ENCODE measurements around the gene ME1. TPM values are rescaled to one million over a fixed set of nuclear protein-coding genes. Genes with fewer than 3 reads are reported as not detected.

Gene ME1
- total RNA-seq, 1 donor from 2014 or later: 24.8 TPM

GRCh38 chr6:83439201-83439600 is 8.3 kb upstream of the ME1 start:
- intact Hi-C loops (cut with DNase I): no loop called here
- no peak for DNase-seq (ENCODE audit: missing footprints)
- no peak for ATAC-seq

DNA sequence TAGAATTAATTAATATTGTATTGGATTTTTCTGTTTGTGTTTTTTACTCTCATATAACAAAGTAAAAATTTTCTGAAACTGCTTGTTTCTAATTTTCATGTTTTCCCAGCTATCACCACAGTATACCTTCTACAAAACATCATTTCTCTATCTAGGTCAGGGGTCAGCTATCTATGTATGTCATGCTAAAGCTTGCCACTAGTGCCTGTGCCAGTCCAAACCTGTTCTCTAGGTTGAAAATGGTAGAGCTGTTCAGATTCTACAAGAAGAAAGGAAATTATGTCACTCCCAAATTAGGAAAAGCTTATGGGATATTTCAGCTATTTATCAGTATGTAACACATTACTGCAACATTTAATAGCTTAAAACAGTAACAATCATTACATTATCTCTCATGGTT is 5.8 kb upstream of the ME1 start:
- intact Hi-C loops (cut with DNase I): no loop called here
- no peak for DNase-seq (ENCODE audit: missing footprints)
- ATAC-seq: no peak

DNA sequence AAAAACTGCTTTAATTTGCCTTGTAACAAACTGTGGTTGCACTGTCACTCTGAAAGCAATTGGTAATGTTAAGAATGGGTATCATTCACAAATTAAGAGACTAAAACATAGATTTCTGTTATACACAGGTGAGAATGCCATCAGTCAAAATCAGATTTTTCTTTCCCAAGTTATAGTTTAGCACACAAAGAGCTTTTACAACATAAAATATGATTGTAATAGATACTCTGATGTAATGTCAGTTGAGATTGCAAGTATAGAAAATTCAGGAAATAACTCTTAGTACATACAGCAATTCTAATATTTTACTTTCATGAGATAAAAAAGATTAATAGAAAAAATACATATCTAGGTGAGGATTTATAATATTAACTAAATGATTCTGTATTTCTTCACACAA is 2.3 kb upstream of the ME1 start:
- DNase-seq (ENCODE audit: missing footprints): no peak
- intact Hi-C loops (cut with DNase I): loop anchor here (5.0 kb wide), 1 partner anchor 79 kb away; the partner anchor contains the start of gene PRSS35
- ATAC-seq: no peak

DNA sequence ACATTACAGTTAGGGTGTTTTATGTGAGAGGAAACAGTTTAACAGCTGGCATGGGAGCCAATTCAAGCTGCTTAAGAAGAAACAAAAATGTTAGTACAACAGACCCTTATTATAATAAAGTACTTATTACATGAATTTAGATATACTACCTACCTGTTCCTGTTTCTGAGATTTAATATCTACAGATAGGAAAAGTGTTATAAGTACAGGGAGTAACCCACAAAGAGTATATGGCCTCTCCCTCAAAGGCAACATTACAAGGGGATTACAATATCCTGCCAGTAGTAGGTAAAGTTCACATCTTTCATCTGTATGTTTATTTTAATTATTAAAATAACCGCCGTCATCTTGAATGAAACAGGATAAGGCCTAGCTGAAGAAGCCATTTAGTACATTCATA is 1.8 kb upstream of the ME1 start:
- intact Hi-C loops (cut with DNase I): loop anchor here (5.0 kb wide), 1 partner anchor 80 kb away; the partner anchor contains the start of gene PRSS35
- ATAC-seq (no peak), DNase-seq (ENCODE audit: missing footprints) (no peak)

GRCh38 chr6:83431545-83432155 is 799 bp upstream of the ME1 start:
- intact Hi-C loops (cut with DNase I): loop anchor here (5.0 kb wide), 1 partner anchor 81 kb away; the partner anchor contains the start of gene PRSS35
- no peak for ATAC-seq

GRCh38 chr6:83429857-83430610 is 817 bp downstream of the ME1 start:
- no peak for DNase-seq (ENCODE audit: missing footprints)
- intact Hi-C loops (cut with DNase I): loop anchor here (5.0 kb wide), 1 partner anchor 82 kb away; the partner anchor contains the start of gene PRSS35
- peak; percentile 30 for ATAC-seq

More at GRCh38 chr6:83431545-83432155, 799 bp upstream of the ME1 start:
- peak; percentile 69 for DNase-seq (ENCODE audit: missing footprints)

- intact Hi-C loops (cut with DNase I): no loop called here
- DNase-seq (ENCODE audit: missing footprints): no peak
- no peak for ATAC-seq
These were observed 1.6 kb downstream of the ME1 start for GRCh38 chr6:83429269-83429668.

DNA sequence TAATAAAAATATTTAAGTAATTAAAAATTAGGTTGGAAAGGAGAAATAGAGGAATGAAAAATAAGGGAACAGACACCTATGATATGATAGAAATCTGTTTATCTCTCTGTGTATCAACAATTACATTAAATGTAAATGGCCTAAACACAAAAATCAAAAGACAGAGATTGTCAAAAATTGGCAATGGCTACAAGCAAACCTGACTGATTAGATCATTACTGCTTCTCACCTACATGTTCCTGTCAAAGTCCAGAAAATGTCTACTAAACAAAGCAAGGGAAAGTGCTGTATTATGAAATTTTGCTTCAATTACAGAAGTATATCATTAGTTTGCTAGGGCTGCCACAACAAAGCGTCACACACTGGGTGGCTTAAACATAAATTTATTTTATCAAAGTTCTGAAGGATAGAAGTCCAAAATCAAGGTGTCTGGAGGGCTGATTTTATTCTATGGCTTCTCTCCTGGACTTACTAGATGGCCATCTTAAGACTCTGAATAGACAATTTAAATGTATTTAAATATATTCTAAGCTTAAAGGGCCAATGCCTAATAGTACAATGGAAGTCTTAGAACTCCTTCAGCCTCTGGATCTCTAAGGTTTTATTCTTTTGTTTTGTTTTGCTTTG is 6.3 kb downstream of the ME1 start:
- no peak for ATAC-seq
- DNase-seq (ENCODE audit: missing footprints): no peak
- intact Hi-C loops (cut with DNase I): no loop called here

DNA sequence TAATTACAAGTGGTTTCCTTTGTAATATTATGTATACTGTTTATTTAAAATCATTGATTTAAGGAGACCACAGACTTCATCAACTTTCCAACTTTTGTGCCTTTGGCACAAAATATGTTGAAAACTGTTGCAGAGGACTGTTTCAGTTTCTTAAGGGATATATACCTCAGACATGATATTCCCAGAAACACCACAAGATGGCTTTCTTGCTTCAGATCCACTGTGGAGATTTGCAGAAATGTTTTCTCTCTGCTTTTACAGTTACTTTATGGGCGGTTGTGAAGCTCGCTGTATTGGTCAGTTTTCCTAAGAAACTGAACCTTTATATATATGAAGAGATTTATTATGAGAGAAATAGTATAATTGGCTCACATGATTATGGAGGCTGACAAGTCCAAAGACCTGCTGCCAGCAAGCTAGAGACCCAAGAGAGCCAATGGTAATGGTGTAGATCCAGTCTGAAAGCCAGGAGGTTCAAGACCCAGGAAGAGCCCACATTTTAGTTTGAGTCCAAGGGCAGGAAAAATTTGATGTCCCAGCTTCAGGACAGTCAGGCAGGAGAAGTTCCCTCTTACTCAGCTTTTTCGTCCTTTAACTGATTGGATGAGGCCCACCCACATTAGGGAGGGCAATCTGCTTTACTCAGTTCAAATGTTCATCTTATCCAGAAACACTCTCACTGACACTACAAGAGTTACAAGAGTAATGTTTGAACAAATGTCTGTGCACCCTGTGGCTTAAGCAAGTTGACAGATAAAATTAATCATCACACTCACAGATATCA is 12.8 kb downstream of the ME1 start:
- no peak for ATAC-seq
- intact Hi-C loops (cut with DNase I): loop anchor here (2.0 to 10.0 kb wide), 2 partner anchors 97 to 193 kb away; no protein-coding TSS in a partner anchor
- DNase-seq (ENCODE audit: missing footprints): no peak

- ATAC-seq: no peak
- intact Hi-C loops (cut with DNase I): loop anchor here (10.0 kb wide), 1 partner anchor 188 kb away; no protein-coding TSS in a partner anchor
- no peak for DNase-seq (ENCODE audit: missing footprints)
These were observed 17.8 kb downstream of the ME1 start for GRCh38 chr6:83413068-83413467.

GRCh38 chr6:83411731-83412130 is 19.1 kb downstream of the ME1 start:
- ATAC-seq: no peak
- intact Hi-C loops (cut with DNase I): loop anchor here (10.0 kb wide), 1 partner anchor 187 kb away; no protein-coding TSS in a partner anchor
- DNase-seq (ENCODE audit: missing footprints): no peak

DNA sequence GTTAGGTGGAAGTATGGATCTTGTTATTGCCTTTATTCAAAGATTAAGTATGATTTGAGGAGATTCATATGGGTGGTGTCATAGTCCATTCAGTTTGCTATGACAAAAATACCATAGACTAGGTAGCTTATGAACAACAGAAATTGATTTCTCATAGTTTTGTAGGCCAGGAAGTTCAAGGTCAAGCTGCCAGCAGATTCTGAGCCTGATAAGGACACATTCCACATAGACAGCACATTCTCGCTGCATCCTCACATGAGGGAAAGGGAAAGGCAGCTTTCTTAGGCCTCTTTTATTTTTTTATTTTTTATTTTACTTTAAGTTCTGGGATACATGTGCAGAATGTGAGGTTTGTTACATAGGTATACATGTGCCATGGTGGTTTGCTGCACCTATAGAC is 27.7 kb downstream of the ME1 start:
- ATAC-seq (no peak), DNase-seq (ENCODE audit: missing footprints) (no peak)
- intact Hi-C loops (cut with DNase I): no loop called here

DNA sequence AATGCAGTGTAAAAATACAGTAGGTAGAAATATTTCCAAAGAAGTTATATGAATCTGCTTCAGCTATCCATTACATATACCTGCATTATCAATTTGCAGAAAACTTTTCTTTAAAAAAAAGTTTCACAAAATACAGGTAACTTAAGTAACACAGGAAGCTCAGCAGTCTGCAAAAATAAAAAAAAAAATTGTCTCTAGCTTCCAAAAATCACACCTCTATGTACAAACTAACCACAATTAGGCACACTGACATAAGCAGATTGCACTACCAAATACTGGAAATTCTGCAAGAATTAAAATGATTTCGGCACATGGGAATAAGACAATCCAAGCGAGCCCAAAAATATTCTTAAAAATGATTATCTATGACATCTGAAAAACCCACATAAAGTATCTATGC is 41.2 kb downstream of the ME1 start:
- intact Hi-C loops (cut with DNase I): no loop called here
- DNase-seq (ENCODE audit: missing footprints): no peak
- no peak for ATAC-seq

- intact Hi-C loops (cut with DNase I): no loop called here
These were observed 45.4 kb downstream of the ME1 start for GRCh38 chr6:83385473-83385872.

GRCh38 chr6:83384751-83385150 is 46.1 kb downstream of the ME1 start:
- intact Hi-C loops (cut with DNase I): no loop called here
- ATAC-seq: no peak
- no peak for DNase-seq (ENCODE audit: missing footprints)

More at GRCh38 chr6:83385473-83385872, 45.4 kb downstream of the ME1 start:
- DNase-seq (ENCODE audit: missing footprints) (no peak), ATAC-seq (no peak)

DNA sequence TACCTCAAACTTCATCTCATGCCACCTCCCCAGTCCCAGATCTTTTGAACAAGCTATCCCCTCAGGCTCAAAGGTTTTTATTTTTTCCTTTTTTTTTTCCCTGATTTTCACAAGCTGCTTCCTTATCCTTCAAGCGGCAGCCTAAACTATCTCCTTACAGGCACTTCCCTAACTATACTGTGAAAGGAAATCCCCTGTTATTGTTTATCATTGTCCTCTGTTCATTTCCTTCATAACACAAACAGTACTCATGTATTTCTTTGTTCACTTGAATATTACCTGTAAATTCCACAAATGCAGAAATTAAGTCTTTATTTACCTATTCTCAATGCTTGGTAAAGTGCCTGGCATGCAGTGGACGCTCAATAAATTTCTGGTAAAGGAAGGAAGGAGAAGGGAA is 48.9 kb downstream of the ME1 start:
- intact Hi-C loops (cut with DNase I): no loop called here
- no peak for DNase-seq (ENCODE audit: missing footprints)
- no peak for ATAC-seq

GRCh38 chr6:83378621-83379388 is 52.0 kb downstream of the ME1 start:
- DNase-seq (ENCODE audit: missing footprints) (no peak), ATAC-seq (no peak)
- intact Hi-C loops (cut with DNase I): no loop called here

GRCh38 chr6:83371423-83371822 is 59.4 kb downstream of the ME1 start:
- DNase-seq (ENCODE audit: missing footprints): no peak
- intact Hi-C loops (cut with DNase I): no loop called here
- ATAC-seq: no peak

All from Right ventricle myocardium inferior (tissue), 1 donor.